Measurements from ENCODE around the gene FAM237B.
"Not testable (repeated sequence)": the region's sequence is repeated elsewhere in the genome, so short reads cannot be mapped to it uniquely, and the experiment has no call there.

FAM237B gene

GRCh38 chr7:90320801-90321494, at the start of gene FAM237B:
FAM237B (minus strand) TSS chr7:90321304; CDS start chr7:90319748, 1,556 bp downstream.
- no peak for DNase-seq (ENCODE audit: low read depth in 2 of 2)

- no peak for DNase-seq (ENCODE audit: low read depth in 2 of 2)
These were observed 30.9 kb upstream of the FAM237B start for GRCh38 chr7:90351987-90352386.

DNA sequence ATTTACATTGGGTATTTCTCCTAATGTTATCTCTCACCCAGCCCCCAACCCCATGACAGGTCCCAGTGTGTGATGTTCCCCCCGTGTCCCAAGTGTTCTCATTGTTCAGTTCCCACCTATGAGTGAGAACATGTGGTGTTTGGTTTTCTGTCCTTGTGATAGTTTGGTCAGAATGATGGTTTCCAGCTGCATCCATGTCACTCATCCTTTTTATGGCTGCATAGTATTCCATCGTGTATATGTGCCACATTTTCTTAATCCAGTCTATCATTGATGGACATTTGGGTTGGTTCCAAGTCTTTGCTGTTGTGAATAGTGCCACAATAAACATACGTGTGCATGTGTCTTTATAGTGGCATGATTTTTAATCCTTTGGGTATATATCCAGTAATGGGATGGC, 28.9 kb upstream of the FAM237B start:
- not testable (repeated sequence) for DNase-seq (ENCODE audit: low read depth in 2 of 2)

GRCh38 chr7:90349305-90349704, 28.2 kb upstream of the FAM237B start:
- no peak for DNase-seq (ENCODE audit: low read depth in 2 of 2)

DNA sequence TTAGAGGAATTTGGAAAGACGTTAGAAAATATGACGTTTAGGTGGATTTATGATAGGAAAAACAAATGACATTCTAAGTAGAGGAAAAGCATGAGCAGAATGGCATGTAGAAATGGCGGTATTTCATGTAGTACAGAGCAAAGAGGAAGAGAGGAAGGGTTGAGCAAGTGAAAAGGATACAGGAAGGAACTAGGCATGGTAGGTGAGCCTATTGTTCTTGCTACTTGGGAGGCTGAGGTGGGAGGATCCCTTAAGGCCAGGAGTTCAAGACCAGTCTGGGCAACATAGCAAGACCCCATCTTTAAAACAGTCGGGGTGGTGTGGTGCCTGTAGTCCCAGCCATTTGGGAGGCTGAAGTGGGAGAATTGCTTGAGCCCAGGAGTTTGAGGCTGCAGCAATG, 26.7 kb upstream of the FAM237B start:
- no peak for DNase-seq (ENCODE audit: low read depth in 2 of 2)

DNA sequence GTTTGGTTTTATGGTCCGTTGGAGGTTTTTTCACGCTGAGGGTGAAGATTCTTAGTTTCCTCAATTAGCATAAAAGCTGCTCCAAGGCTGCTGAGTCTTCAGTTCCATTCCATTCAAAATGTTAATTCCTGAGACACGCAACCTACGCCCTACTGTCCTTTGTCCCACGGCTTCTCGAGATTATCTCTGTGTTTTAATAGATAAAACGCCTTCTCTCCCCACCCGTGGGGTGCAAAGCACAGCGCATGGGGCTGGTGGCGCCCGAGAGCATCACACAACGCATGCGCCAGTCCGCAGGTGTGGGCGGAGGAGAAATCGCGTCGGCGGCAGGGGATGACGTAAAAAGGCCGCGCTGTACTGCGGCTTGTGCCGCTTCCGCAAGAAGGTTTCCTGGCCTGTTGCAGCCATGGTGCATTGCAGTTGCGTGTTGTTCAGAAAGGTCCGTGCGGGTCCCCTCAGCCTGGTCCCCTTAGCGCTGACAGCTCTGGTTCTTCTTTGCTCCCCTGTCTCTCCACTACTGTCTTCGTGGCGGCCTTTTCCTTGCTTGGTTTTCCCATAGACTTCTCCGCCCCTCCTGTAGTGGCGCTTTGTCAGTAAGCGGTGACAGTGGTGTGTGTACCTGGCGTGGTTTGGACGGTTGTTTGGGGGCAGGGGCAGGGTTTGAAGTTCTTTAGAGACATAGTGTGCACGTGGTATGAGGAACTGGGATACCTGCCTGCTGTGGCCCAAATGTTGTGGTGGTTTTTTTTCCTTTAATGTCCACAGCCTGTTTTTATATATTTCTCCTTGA, 25.4 kb upstream of the FAM237B start, which contains the start of gene GTPBP10:
Gene GTPBP10, plus strand, starts transcription at position 381 of the 790 bp plus-strand sequence. Its CDS starts 26 bp downstream, at position 407.
- DNase-seq (ENCODE audit: low read depth in 2 of 2): peak; percentile 86 to 93

DNA sequence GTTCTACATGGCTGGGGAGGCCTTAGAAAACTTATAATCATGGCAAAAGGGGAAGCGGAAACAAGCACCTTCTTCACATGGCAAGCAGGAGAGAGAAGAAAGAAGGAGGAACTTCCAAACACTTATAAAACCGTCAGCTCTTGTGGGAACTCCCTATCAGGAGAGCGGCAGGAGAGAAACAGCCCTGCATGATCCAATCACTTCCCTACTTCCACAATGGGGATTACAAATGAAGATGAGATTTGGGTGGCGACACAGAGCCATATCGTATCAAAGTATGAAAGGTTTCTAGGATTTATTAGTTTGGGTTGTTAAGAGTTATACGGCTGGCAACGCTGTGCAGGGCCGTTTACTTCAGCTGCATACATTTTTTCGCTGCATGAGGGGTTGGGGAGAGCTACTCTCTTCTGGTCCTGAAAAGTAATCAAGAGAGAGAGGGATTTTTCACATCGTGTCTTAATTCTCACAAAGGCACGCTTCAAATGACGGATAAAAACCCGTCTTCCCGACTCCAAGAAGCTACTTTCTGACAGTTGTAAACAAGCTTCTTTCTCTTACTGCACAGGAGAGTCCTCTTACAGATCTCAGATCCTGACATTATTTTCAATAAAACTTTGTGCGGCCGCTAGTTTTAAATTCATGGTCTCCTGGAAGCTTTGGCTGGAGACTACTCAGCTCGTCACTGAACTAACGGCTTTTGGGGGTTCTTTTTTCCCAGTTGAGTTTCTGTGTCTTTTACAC, 24.7 kb upstream of the FAM237B start:
- DNase-seq (ENCODE audit: low read depth in 2 of 2): no peak

DNA sequence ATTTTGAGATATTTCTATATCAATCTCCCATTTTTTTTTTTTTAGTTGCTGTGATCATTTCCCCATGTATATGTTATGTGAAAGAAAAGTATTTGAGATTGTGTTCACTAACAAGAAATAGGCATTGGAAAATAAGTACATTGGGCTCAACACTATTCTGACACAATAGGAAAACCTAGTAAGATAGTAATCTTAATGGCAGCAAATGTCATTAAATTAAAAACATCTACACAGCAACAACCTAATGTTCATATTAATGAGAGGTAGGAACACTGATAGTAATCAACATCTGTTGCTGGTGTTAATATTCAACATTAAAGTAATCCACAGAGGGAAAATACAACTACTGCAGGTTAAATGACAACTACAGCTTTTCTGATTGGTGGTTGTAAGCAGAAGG, 23.9 kb upstream of the FAM237B start:
- no peak for DNase-seq (ENCODE audit: low read depth in 2 of 2)

DNA sequence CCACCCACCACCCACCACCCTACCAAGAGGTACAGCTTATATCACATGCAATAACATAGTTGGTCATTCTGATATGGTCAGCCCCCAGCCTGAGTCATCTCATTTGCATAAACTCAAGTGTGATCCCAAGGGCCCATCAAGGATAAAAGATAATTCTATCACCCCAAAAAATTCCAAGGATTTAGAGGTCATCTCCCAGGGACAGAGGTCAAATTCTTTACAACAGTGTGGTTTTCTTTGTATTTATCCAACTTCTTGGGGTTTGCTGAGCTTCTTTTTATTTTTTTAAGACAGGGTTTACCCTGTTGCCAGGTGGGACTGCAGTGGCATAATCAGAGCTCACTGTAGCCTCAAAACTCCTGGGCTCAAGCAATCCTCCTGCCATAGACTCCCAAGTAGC, 16.0 kb upstream of the FAM237B start:
- DNase-seq (ENCODE audit: low read depth in 2 of 2): no peak

DNA sequence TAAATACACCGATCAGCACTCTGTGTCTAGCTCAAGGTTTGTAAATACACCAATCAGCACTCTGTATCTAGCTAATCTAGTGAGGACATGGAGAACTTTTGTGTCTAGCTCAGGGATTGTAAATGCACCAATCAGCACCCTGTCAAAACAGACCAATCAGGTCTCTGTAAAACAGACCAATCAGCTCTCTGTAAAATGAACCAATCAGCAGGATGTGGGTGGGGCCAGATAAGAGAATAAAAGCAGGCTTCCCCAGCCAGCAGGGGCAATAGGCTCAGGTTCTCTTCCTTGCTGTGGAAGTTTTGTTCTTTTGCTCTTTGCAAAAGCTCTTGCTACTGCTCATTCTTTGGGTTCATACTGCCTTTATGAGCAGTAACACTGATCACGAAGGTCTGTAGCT, 13.8 kb upstream of the FAM237B start:
- DNase-seq (ENCODE audit: low read depth in 2 of 2): not testable (repeated sequence)

GRCh38 chr7:90334193-90334843, 13.2 kb upstream of the FAM237B start:
- no peak for DNase-seq (ENCODE audit: low read depth in 2 of 2)

- DNase-seq (ENCODE audit: low read depth in 2 of 2): no peak
These were observed 5.4 kb upstream of the FAM237B start for GRCh38 chr7:90326500-90326899.

DNA sequence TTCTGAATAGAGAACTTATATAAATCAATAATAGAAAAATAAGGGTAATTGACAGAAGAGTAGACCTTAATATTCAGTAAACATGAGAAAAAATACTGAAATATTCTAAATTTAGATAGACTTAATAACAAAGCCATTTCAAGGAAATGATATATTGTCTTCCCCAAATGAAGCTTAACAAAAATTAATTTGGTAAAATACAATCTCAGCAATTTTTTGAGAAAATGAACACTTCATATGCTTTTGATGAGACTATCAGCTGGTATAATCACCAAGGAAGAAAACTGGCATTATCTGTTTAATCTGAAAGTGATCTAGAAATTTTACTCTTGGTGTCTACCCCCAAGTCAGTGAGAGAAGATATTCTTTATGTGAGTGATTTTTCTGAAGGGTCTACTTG, 1.7 kb upstream of the FAM237B start:
- no peak for DNase-seq (ENCODE audit: low read depth in 2 of 2)

DNA sequence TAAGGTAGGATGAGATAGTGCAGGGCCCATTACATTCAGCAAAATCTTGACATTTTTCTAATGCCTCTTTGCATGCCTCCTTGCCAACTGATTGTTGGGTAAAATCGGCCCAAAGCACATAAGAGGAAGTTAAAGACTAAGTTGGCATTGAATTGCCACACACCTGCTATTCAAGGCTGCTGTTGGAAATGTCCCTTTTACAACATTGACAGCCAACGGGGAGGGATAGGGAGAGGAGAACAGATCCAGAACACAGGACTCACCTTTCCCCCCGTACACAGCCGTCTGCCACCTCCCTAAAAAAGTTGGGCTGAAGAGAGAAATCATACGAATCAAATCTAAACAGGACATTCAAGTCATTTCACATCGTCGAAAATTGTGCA, 695 bp downstream of the FAM237B start:
- no peak for DNase-seq (ENCODE audit: low read depth in 2 of 2)

GRCh38 chr7:90320014-90320413, 1.1 kb downstream of the FAM237B start:
- DNase-seq (ENCODE audit: low read depth in 2 of 2): no peak

DNA sequence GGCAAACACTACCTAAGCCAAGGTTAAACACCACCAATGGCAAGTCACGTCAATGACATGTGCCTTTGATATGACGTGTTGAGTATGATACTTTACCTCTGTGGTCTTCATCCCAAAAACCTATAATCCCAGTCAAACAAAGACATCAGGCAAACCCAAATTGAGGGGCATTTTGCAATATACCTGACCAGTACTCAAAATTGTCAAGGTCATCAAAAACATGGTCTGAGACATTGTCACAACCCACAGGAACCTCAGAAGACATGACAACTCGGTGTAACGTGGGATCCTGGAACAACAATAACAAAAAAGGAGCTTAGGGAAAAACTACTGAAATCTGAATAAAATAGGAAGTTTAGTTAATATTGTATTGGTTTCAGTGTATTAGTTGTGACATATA, 7.2 kb downstream of the FAM237B start:
- no peak for DNase-seq (ENCODE audit: low read depth in 2 of 2)

GRCh38 chr7:90312745-90313144, 8.4 kb downstream of the FAM237B start:
- no peak for DNase-seq (ENCODE audit: low read depth in 2 of 2)

- no peak for DNase-seq (ENCODE audit: low read depth in 2 of 2)
These were observed 9.9 kb downstream of the FAM237B start for GRCh38 chr7:90311175-90311574.

DNA sequence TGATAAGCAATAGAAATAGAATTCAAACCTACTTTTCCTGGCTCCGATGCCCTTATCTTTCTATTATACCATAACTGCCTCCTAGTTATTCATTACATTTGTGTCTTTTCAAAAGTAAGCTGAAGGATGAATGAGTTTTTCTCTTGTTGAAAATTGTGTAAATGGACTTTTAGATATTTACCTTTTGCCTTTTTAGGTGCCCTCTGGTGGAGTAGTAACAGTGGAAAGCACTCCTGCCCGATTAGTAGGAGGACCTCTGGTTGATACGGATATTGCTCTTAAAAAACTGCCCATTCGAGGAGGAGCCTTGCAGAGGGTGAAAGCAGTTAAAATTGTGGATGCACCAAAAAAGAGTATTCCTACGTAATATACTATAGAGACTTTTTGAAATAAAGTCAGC, 11.2 kb downstream of the FAM237B start:
- no peak for DNase-seq (ENCODE audit: low read depth in 2 of 2)

DNA sequence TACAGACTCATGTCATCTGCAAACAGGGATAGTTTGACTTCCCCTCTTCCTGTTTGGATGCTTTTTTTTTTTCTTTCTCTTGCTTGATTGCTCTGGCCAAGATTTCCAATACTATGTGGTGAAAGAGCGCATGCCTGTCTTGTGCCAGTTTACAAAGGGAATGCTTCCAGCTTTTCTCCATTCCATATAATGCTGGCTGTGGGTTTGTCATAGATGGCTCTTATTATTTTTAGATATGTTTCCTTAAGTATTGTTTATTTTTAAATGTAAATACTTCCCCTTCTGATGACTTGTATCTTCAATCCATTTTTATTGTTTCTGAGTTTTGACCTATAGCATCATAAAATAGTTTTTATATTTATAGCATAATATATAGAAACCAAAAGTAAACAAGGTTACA, 17.9 kb downstream of the FAM237B start:
- DNase-seq (ENCODE audit: low read depth in 2 of 2): no peak

DNA sequence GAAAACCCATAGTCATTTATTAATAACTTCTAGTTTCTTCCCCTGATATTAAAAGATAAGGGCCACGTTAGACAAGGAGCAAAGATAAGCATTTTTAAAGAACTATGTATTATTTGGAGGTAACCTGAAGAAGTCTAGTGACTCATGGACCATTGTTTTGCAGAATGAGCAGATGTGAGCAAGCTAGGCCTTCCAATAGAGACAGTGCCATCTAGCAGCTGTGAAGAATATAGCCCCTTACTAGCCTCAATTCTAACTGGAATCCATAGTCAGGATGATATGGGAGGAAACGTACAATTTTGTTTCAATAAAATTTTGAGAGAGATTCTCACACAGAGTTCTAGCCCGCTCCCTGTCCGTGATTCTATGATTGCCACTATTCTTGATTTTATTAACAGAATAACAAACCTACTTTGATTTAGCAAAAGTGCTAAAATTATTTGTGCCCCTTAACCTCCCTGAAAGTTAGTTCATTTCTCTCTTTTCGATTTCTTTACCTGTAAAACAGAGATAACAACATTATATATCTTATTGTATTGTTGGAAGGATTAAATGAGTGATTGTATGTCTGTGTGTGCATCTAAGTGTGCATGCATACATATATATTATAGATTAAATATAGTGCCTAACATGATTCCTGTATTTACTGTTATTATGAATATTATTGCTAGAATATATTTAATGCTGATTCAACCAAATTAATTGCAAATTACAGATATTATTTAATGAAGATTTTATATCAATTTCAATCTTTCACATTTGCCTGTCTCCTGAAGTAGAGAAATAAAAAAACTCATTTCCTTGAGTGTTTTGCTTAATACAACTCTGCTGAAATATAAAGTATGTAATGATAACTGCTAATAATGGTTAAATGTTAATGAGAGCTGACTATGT, 22.7 kb downstream of the FAM237B start:
- DNase-seq (ENCODE audit: low read depth in 2 of 2): no peak
